Stomach (tissue), 4 donors: ENCODE measurements around the gene TPP1.

Source experiments
- EP300 ChIP-seq: sonication (generic); formaldehyde crosslinking; IDR thresholded peaks from one replicate; pipeline ENCODE4 v1.6.1; 2017; ENCODE audit warnings: antibody characterized with exemption
- POLR2A ChIP-seq, 4 donors: fragments of 450-650 bp; IDR thresholded peaks; one replicate each; pipeline ENCODE4 v1.6.1; 2016; ENCODE audit warnings: antibody characterized with exemption in 4 of 4, control low read depth in 2 of 4, mild to moderate bottlenecking in 1 of 4, moderate library complexity in 1 of 4
- POLR2AphosphoS5 ChIP-seq, 3 donors: sonication (generic); formaldehyde crosslinking; IDR thresholded peaks; one replicate each; pipeline ENCODE4 v1.6.1; 2016; ENCODE audit warnings: antibody characterized with exemption in 3 of 3
- TF ChIP-seq, protein P1 (sequence below), 7 experiments: fragments of 450-650 bp in 4 of 7; fragments of 200-600 bp in 3 of 7; sonication (generic) in 3 of 7; IDR thresholded peaks; one replicate each; pipeline ENCODE4 v1.5.1; 2016 to 2019; ENCODE audit warnings: antibody characterized with exemption in 7 of 7, control low read depth in 2 of 7, mild to moderate bottlenecking in 1 of 7

DNA sequence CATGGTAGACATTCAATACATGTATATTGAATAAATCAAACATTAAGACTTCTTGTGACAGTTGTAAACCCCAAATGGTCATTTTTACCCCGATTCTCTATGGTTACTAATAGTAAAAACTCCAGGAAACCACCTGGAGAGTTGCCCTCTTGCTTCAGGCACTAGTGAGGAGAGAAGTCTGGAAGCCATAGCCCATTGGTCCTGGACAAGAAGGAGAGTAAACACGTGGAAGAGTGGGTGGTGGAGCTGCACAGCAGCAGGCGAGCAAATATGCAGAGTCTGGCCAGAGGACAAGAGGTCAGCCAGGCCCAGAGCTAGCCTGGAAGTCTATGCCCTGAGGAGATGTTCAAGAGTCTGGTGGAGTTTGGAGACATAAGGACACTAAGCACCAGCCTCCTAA is 18.6 kb upstream of the TPP1 start:
- TF ChIP-seq, protein P1, sequence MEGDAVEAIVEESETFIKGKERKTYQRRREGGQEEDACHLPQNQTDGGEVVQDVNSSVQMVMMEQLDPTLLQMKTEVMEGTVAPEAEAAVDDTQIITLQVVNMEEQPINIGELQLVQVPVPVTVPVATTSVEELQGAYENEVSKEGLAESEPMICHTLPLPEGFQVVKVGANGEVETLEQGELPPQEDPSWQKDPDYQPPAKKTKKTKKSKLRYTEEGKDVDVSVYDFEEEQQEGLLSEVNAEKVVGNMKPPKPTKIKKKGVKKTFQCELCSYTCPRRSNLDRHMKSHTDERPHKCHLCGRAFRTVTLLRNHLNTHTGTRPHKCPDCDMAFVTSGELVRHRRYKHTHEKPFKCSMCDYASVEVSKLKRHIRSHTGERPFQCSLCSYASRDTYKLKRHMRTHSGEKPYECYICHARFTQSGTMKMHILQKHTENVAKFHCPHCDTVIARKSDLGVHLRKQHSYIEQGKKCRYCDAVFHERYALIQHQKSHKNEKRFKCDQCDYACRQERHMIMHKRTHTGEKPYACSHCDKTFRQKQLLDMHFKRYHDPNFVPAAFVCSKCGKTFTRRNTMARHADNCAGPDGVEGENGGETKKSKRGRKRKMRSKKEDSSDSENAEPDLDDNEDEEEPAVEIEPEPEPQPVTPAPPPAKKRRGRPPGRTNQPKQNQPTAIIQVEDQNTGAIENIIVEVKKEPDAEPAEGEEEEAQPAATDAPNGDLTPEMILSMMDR (IDR thresholded peaks at IDR 0.05), result no peak
- TF ChIP-seq POLR2A (IDR thresholded peaks at IDR 0.05), result no peak
- TF ChIP-seq EP300, result no peak
- peak in 1 of 3 donors; percentile 33 for TF ChIP-seq POLR2AphosphoS5 (IDR thresholded peaks at IDR 0.05)
